GM23338 (cell line): ENCODE results near the gene EFCAB8. TPM values are rescaled to one million over a fixed set of nuclear protein-coding genes. Genes with fewer than 3 reads are reported as not detected.

Experiments
- ATAC-seq: fragments of 200-7000 bp; cut with Tn5 transposase; 3 replicates; pipeline ENCODE4 v1.9.1; 2020
- DNase-seq: peaks from one replicate; pipeline ENCODE4 v3.0.0-alpha.2; 2015; ENCODE audit warnings: low spot score
- H2AFZ ChIP-seq: fragments of 200-600 bp; sonication (generic); 2 replicates; pipeline ENCODE4 v1.8.0; 2016; ENCODE audit warnings: antibody characterized with exemption, mild to moderate bottlenecking, moderate library complexity
- H3F3A ChIP-seq: fragments of 200-600 bp; sonication (generic); replicated peaks from 2 replicates; pipeline ENCODE4 v1.8.0; 2017; ENCODE audit warnings: antibody characterized with exemption, mixed run types, low read depth
- H3K27ac ChIP-seq: fragments of 200-600 bp; sonication (generic); 2 replicates; pipeline ENCODE4 v1.6.1; 2016; ENCODE audit warnings: low read depth
- H3K27me3 ChIP-seq: fragments of 200-600 bp; sonication (generic); 2 replicates; pipeline ENCODE4 v1.8.0; 2016; ENCODE audit warnings: mild to moderate bottlenecking, mixed run types, moderate library complexity; ENCODE audit not compliant: insufficient read depth
- H3K36me3 ChIP-seq: fragments of 200-600 bp; sonication (generic); 2 replicates; pipeline ENCODE4 v1.8.0; 2016; ENCODE audit warnings: mild to moderate bottlenecking; ENCODE audit not compliant: insufficient read depth
- H3K4me1 ChIP-seq: fragments of 200-600 bp; sonication (generic); 2 replicates; pipeline ENCODE4 v1.8.0; 2016; ENCODE audit warnings: mild to moderate bottlenecking, moderate library complexity; ENCODE audit not compliant: insufficient read depth
- H3K4me2 ChIP-seq: fragments of 200-600 bp; sonication (generic); 2 replicates; pipeline ENCODE4 v1.7.1; 2017; ENCODE audit warnings: mixed run types
- H3K4me3 ChIP-seq: fragments of 200-600 bp; sonication (generic); 2 replicates; pipeline ENCODE4 v1.6.1; 2016; ENCODE audit warnings: mixed run types
- H3K79me2 ChIP-seq: fragments of 200-600 bp; sonication (generic); replicated peaks from 2 replicates; pipeline ENCODE4 v1.8.0; 2017; ENCODE audit warnings: mild to moderate bottlenecking; ENCODE audit not compliant: insufficient read depth
- H3K9me2 ChIP-seq: fragments of 200-600 bp; sonication (generic); 2 replicates; pipeline ENCODE4 v1.8.0; 2017; ENCODE audit not compliant: insufficient read depth
- H4K20me1 ChIP-seq: fragments of 200-600 bp; sonication (generic); replicated peaks from 2 replicates; pipeline ENCODE4 v1.8.0; 2017; ENCODE audit warnings: mild to moderate bottlenecking; ENCODE audit not compliant: insufficient read depth
- H3K27ac Mint-ChIP-seq: 2 replicates; pipeline ENCODE4 v1.8.0; 2020; ENCODE audit warnings: inconsistent platforms, mild to moderate bottlenecking, moderate library complexity, mixed read lengths
- H3K27me3 Mint-ChIP-seq: 3 replicates; pipeline ENCODE4 v1.8.0; 2022; ENCODE audit warnings: low read depth, mild to moderate bottlenecking, moderate library complexity, mixed read lengths, inconsistent platforms; ENCODE audit not compliant: insufficient read depth, poor library complexity
- H3K36me3 Mint-ChIP-seq: 3 replicates; pipeline ENCODE4 v1.8.0; 2021; ENCODE audit warnings: low read depth, mild to moderate bottlenecking, inconsistent platforms, moderate library complexity, mixed read lengths
- H3K4me1 Mint-ChIP-seq: 3 replicates; pipeline ENCODE4 v1.8.0; 2020; ENCODE audit warnings: mild to moderate bottlenecking, inconsistent platforms, mixed read lengths
- H3K4me3 Mint-ChIP-seq: 3 replicates; pipeline ENCODE4 v1.8.0; 2021; ENCODE audit warnings: moderate library complexity, mild to moderate bottlenecking, inconsistent platforms, mixed read lengths
- H3K9me3 Mint-ChIP-seq: 3 replicates; pipeline ENCODE4 v1.8.0; 2020; ENCODE audit warnings: moderate library complexity, mild to moderate bottlenecking, inconsistent platforms, mixed read lengths
- CTCF ChIP-seq, 2 experiments: fragments of 200-600 bp in 1 of 2; sonication (generic) in 1 of 2; conservative IDR thresholded peaks; 2 replicates each; pipeline versions ENCODE4 v1.5.1 to v1.6.1; 2016 to 2017; ENCODE audit warnings: antibody characterized with exemption in 2 of 2, low read depth in 2 of 2, mild to moderate bottlenecking in 2 of 2, moderate library complexity in 1 of 2
- ZNF462 ChIP-seq: fragments of 250-450 bp; sonication (Bioruptor Pico); IDR thresholded peaks from 2 replicates; pipeline ENCODE4 v1.5.0; 2020; ENCODE audit warnings: mild to moderate bottlenecking, moderate library complexity
- long read RNA-seq: library from polyadenylated mRNA; unstranded; transcript quantifications from one replicate; pipeline ENCODE4 v2.0.0, GENCODE V29; 2020; ENCODE audit not compliant: unreplicated experiment
- polyA plus RNA-seq: library from polyadenylated mRNA; unstranded; fragments of >200 nt; fragmentation: Nextera tagmentation; extraction: Ambion mirVana; gene quantifications from 2 replicates; pipeline ENCODE4 v1.2.1, GENCODE V29; 2016
- total RNA-seq: library from RNA; depleted of rRNA; stranded (reverse); fragments of >200 nt; shearing (Covaris generic); gene quantifications from 2 replicates; pipeline ENCODE4 v1.2.3, GENCODE V29; 2014; rRNA removed

The EFCAB8 gene
- total RNA-seq (0.35 TPM in 1 of 2 replicates, not detected in the other), polyA plus RNA-seq (not detected in 2 replicates)
- long read RNA-seq: 0 reads

GRCh38 chr20:32858701-32859372, at the start of gene EFCAB8:
TSS of gene EFCAB8 (plus strand) at chr20:32858923. CDS start at chr20:32863793, 4,870 bp downstream.
- H3K27ac ChIP-seq: peak within 1 kb of the TSS; percentile 53
- H3K4me1 Mint-ChIP-seq: peaks cover 42% of the 10 kb centered on the region

More at GRCh38 chr20:32858701-32859372, at the start of gene EFCAB8:
- H3K4me2 ChIP-seq: peak within 1 kb of the TSS; percentile 8
- peaks cover 17% of the 10 kb centered on the region for H3K36me3 Mint-ChIP-seq
- H3K9me3 Mint-ChIP-seq: no peaks in the 10 kb centered on the region
- H3K36me3 ChIP-seq: no peaks in the 10 kb centered on the region
- H3K4me1 ChIP-seq: peaks cover 33% of the 10 kb centered on the region
- H3K9me2 ChIP-seq: no peaks in the 10 kb centered on the region
- DNase-seq: peak; percentile 70
- H3K27me3 Mint-ChIP-seq: no peaks in the 10 kb centered on the region
- H2AFZ ChIP-seq: no peak within 1 kb of the TSS
- H3F3A ChIP-seq: no peaks in the 10 kb centered on the region; the same call in 1 of the 2 replicates
- ATAC-seq: peak; percentile 87
- no peaks in the 10 kb centered on the region for H3K27me3 ChIP-seq
- peak within 1 kb of the TSS; percentile 28; the same call in 2 of the 3 replicates for H3K4me3 Mint-ChIP-seq
- H3K4me3 ChIP-seq: no peak within 1 kb of the TSS
- TF ChIP-seq ZNF462 (CRISPR knock-in tag) (no peak), CTCF (conservative IDR thresholded peaks at IDR 0.05; ENCODE audit: low read depth in 2 of 2) (peak; percentile 49 to 51)
- peak within 1 kb of the TSS; percentile 52 for H3K27ac Mint-ChIP-seq
- H3K79me2 ChIP-seq: peaks cover 3% of the 10 kb centered on the region; the same call in 1 of the 2 replicates
- no peaks in the 10 kb centered on the region for H4K20me1 ChIP-seq
